Measurements from ENCODE around the gene OTUB1.

GRCh38 chr11:64011371-64011770, 25.1 kb downstream of the OTUB1 start:
- no peak for TF ChIP-seq RAD21 (CRISPR knock-in tag; conservative IDR thresholded peaks at IDR 0.05 in 1 of 2, IDR thresholded peaks at IDR 0.05 in 1 of 2)
- no peak for TF ChIP-seq ZNF75A (CRISPR knock-in tag; IDR thresholded peaks at IDR 0.05)
- no peak for TF ChIP-seq EZH2 (IDR thresholded peaks at IDR 0.05; ENCODE audit: borderline replicate concordance, low read depth, low read length)
- no peak for TF ChIP-seq POLR2AphosphoS5 (IDR thresholded peaks at IDR 0.05; ENCODE audit: control insufficient read depth, insufficient read depth, low read depth, low read length)
- TF ChIP-seq CBX5 (IDR thresholded peaks at IDR 0.05; ENCODE audit: borderline replicate concordance, low read depth), result no peak
- no peak for TF ChIP-seq REST (IDR thresholded peaks at IDR 0.05; ENCODE audit: borderline replicate concordance)
- TF ChIP-seq REST (CRISPR knock-in tag; IDR thresholded peaks at IDR 0.05; ENCODE audit: low read depth), result no peak
- no peak for TF ChIP-seq USF1 (CRISPR knock-in tag; IDR thresholded peaks at IDR 0.05)
- no peak for TF ChIP-seq RERE (CRISPR knock-in tag; IDR thresholded peaks at IDR 0.05; ENCODE audit: borderline replicate concordance)
- no peak for TF ChIP-seq HDAC2 (IDR thresholded peaks at IDR 0.05)
- TF ChIP-seq GATAD2A (IDR thresholded peaks at IDR 0.05), result no peak
- no peak for TF ChIP-seq CTCF (IDR thresholded peaks at IDR 0.05 in 2 of 3, conservative IDR thresholded peaks at IDR 0.05 in 1 of 3; ENCODE audit: insufficient read depth in 2 of 3, low read depth in 1 of 3, low read length in 3 of 3)
- TF ChIP-seq BCLAF1 (IDR thresholded peaks at IDR 0.05; ENCODE audit: borderline replicate concordance in 1 of 2, control insufficient read depth in 1 of 2, low read depth in 2 of 2, low read length in 1 of 2), result no peak

Measured in K562 (cell line).